GM21367 (cell line): ENCODE results near the gene CFAP52.
"Not testable (repeated sequence)": the region's sequence is repeated elsewhere in the genome, so short reads cannot be mapped to it uniquely, and the experiment has no call there.

ENCODE experiments used
- ATAC-seq: cut with Tn5 transposase; IDR thresholded peaks from one replicate; pipeline ENCODE4 v1.9.1; 2021; ENCODE audit not compliant: unreplicated experiment

Gene CFAP52

GRCh38 chr17:9576521-9577372 is at the start of gene CFAP52:
CFAP52 (plus strand) TSS chr17:9576642; CDS start chr17:9576696, 54 bp downstream.
- ATAC-seq: peak; percentile 43

- no peak for ATAC-seq
Measured at GRCh38 chr17:9527788-9528187, 48.7 kb upstream of the CFAP52 start.

- no peak for ATAC-seq
Measured at GRCh38 chr17:9529033-9529700, 47.3 kb upstream of the CFAP52 start.

GRCh38 chr17:9531034-9531433 is 45.4 kb upstream of the CFAP52 start:
- no peak for ATAC-seq

GRCh38 chr17:9532715-9533114 is 43.7 kb upstream of the CFAP52 start:
- ATAC-seq: no peak

GRCh38 chr17:9533441-9533840 is 43.0 kb upstream of the CFAP52 start:
- ATAC-seq: no peak

GRCh38 chr17:9536061-9536460 is 40.4 kb upstream of the CFAP52 start:
- no peak for ATAC-seq

GRCh38 chr17:9537177-9537776 is 39.2 kb upstream of the CFAP52 start:
- ATAC-seq: no peak

GRCh38 chr17:9538626-9539025 is 37.8 kb upstream of the CFAP52 start:
- ATAC-seq: no peak

GRCh38 chr17:9541718-9542117 is 34.7 kb upstream of the CFAP52 start:
- ATAC-seq: no peak

GRCh38 chr17:9544221-9544620 is 32.2 kb upstream of the CFAP52 start:
- ATAC-seq: no peak

GRCh38 chr17:9549215-9549614 is 27.2 kb upstream of the CFAP52 start:
- ATAC-seq: no peak

- ATAC-seq: no peak
Measured at GRCh38 chr17:9553181-9553580, 23.3 kb upstream of the CFAP52 start.

GRCh38 chr17:9553596-9553995 is 22.8 kb upstream of the CFAP52 start:
- ATAC-seq: no peak

GRCh38 chr17:9554715-9555114 is 21.7 kb upstream of the CFAP52 start:
- not testable (repeated sequence) for ATAC-seq

GRCh38 chr17:9557161-9557755 is 19.2 kb upstream of the CFAP52 start:
- ATAC-seq: no peak

GRCh38 chr17:9557857-9558256 is 18.6 kb upstream of the CFAP52 start:
- no peak for ATAC-seq

- ATAC-seq: no peak
Measured at GRCh38 chr17:9564104-9564503, 12.3 kb upstream of the CFAP52 start.

GRCh38 chr17:9566067-9566466 is 10.4 kb upstream of the CFAP52 start:
- no peak for ATAC-seq

- ATAC-seq: not testable (repeated sequence)
Measured at GRCh38 chr17:9566739-9567138, 9.7 kb upstream of the CFAP52 start.

GRCh38 chr17:9568004-9568403 is 8.4 kb upstream of the CFAP52 start:
- no peak for ATAC-seq
